Measurements from ENCODE around the gene TMEM191C.

Gene TMEM191C

DNA sequence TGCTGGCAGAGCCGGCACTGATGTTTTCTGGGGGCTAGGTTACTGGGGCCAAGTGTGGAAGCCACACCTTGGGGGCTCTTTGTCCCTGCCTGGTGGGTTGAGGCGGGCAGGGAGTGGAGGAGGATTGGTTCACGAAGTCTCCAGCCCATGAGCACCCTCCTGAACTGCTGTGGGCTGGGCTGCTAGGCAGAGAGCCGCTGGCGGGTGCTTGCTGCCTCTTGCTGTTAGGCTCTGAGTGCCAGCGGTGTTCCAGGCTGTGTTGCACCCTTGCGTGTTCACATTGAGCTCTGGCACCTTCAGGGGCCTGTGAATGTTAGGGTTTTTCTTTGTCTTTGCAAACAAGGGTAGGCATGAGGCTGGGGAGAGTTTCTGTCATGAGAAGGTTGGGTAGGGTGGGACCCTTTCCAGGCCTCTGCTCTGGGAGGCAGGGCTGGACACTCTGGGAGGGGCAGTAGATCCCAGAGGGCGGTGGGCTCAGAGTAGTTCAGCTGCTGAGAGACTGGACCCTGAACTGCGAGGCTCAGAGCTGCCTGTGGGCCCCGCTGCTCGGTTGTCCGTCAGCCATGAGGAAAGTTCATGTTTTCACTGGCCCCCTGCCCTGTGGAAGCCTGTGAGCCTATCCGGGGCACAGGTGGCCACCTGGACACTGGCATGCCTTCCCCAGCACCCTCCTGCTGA is 24.0 kb upstream of the TMEM191C start:
- H3K27me3 Mint-ChIP-seq: no peaks in the 10 kb centered on the region
- H3K9me3 Mint-ChIP-seq: no peaks in the 10 kb centered on the region
- H3K4me1 Mint-ChIP-seq (ENCODE audit: low read depth): no peaks in the 10 kb centered on the region
- H3K4me3 Mint-ChIP-seq: no peak overlapping the region
- peaks cover 38% of the 10 kb centered on the region for H3K36me3 Mint-ChIP-seq (ENCODE audit: low read depth)
- H3K27ac Mint-ChIP-seq: no peak overlapping the region
- DNase-seq: peak; percentile 20

- H3K4me1 Mint-ChIP-seq (ENCODE audit: low read depth): no peaks in the 10 kb centered on the region
- no peak overlapping the region for H3K27ac Mint-ChIP-seq
- peaks cover 39% of the 10 kb centered on the region for H3K36me3 Mint-ChIP-seq (ENCODE audit: low read depth)
- DNase-seq: peak; percentile 18
- H3K4me3 Mint-ChIP-seq: no peak overlapping the region
- H3K27me3 Mint-ChIP-seq: no peaks in the 10 kb centered on the region
- H3K9me3 Mint-ChIP-seq: no peaks in the 10 kb centered on the region
Measured at GRCh38 chr22:21443735-21444421, 23.3 kb upstream of the TMEM191C start.

GRCh38 chr22:21444701-21445436 is 22.3 kb upstream of the TMEM191C start:
- Mint-ChIP-seq H3K27ac (no peak overlapping the region), H3K9me3 (no peaks in the 10 kb centered on the region), H3K4me1 (ENCODE audit: low read depth) (no peaks in the 10 kb centered on the region), H3K27me3 (no peaks in the 10 kb centered on the region), H3K4me3 (no peak overlapping the region), H3K36me3 (ENCODE audit: low read depth) (peaks cover 42% of the 10 kb centered on the region)
- peak; percentile 21 for DNase-seq

- no peak for DNase-seq
- Mint-ChIP-seq H3K27me3 (no peaks in the 10 kb centered on the region), H3K36me3 (ENCODE audit: low read depth) (peaks cover 45% of the 10 kb centered on the region), H3K4me3 (no peak overlapping the region), H3K9me3 (no peaks in the 10 kb centered on the region), H3K27ac (no peak overlapping the region), H3K4me1 (ENCODE audit: low read depth) (no peaks in the 10 kb centered on the region)
Measured at GRCh38 chr22:21445437-21446127, 21.6 kb upstream of the TMEM191C start.

- no peaks in the 10 kb centered on the region for H3K9me3 Mint-ChIP-seq
- H3K4me1 Mint-ChIP-seq (ENCODE audit: low read depth): no peaks in the 10 kb centered on the region
- no peak overlapping the region for H3K4me3 Mint-ChIP-seq
- no peaks in the 10 kb centered on the region for H3K27me3 Mint-ChIP-seq
- DNase-seq: peak; percentile 25
- no peak overlapping the region for H3K27ac Mint-ChIP-seq
- peaks cover 45% of the 10 kb centered on the region for H3K36me3 Mint-ChIP-seq (ENCODE audit: low read depth)
Measured at GRCh38 chr22:21446128-21446826, 20.9 kb upstream of the TMEM191C start.

DNA sequence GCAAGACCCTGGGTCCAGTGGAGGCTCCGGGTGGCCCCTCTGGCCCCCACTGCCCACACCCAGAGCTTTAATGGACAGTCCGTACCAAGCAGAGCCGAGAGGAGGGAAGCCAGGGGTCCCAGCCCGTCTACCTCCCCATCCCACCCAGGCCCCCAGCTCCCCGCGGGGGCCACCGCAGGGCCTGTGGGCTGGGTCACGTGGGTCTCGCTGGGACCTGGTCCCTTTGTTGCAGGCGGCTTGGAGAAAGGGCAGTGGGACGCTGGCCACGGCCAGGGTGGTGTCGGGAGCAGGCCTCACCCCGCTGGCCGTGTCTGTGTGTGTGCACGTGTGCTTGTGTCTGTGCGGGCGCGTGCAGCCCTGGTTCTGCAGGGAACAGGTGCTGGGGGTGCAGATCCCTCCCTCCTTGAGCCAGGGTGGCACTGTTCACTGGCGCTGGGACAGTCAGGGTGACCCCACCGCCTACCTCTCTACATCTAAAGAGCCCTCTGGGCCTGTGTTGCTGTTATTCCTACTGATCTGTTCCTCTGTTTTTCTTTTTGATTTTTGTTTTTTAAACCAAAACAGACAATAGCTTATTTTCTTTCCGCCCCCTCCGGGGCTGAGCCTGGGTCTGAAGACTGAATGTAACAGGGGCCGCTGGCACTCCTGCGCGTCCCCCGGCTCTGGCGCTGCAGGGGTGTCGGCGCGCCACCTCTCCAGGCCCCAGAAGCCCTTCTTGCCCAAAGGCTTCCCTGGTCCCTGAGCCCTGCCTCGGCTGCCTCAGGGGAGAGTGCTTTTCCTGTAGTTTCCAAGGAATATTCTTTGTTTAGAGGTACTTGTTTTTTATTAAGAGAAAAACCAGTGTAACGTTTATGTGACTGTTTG is 20.1 kb upstream of the TMEM191C start:
- H3K4me3 Mint-ChIP-seq: no peak overlapping the region
- H3K36me3 Mint-ChIP-seq (ENCODE audit: low read depth): peaks cover 45% of the 10 kb centered on the region
- no peaks in the 10 kb centered on the region for H3K9me3 Mint-ChIP-seq
- DNase-seq: peak; percentile 8
- no peaks in the 10 kb centered on the region for H3K4me1 Mint-ChIP-seq (ENCODE audit: low read depth)
- no peaks in the 10 kb centered on the region for H3K27me3 Mint-ChIP-seq
- H3K27ac Mint-ChIP-seq: no peak overlapping the region

DNA sequence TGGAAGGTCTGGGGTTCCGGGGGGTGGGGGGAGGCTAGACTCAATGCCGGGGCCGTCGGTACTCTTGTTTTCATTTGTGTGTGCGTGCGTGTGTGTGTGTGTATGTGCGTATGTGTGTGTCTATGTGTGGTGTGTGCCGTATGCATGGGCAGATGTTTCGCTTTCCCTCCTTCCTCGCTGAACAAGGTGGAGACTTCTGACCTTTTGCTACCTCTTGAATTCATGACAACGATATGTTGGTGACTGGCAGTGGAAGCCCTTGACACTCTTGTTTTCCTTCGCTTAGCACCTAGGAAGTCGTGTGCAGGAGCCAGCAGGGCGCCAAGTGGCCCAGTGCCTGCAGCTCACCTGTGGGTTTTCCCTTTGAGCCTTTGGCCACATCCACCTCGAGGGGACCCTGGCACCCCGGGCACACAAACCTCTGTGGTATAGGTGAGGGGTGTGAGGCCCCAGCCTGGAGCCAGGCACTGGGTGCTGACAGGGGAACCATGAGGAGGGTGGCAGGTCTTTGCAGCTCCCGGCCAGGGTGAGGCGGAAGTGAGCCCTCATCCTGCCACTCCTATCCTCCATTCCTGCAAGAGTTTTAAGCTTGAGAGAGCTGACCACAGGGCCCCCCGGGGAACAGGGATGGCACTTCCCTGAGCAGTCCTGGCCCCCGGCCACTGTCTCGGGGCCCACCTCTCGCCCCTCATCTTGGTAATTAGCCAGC is 19.3 kb upstream of the TMEM191C start:
- H3K36me3 Mint-ChIP-seq (ENCODE audit: low read depth): peaks cover 45% of the 10 kb centered on the region

DNA sequence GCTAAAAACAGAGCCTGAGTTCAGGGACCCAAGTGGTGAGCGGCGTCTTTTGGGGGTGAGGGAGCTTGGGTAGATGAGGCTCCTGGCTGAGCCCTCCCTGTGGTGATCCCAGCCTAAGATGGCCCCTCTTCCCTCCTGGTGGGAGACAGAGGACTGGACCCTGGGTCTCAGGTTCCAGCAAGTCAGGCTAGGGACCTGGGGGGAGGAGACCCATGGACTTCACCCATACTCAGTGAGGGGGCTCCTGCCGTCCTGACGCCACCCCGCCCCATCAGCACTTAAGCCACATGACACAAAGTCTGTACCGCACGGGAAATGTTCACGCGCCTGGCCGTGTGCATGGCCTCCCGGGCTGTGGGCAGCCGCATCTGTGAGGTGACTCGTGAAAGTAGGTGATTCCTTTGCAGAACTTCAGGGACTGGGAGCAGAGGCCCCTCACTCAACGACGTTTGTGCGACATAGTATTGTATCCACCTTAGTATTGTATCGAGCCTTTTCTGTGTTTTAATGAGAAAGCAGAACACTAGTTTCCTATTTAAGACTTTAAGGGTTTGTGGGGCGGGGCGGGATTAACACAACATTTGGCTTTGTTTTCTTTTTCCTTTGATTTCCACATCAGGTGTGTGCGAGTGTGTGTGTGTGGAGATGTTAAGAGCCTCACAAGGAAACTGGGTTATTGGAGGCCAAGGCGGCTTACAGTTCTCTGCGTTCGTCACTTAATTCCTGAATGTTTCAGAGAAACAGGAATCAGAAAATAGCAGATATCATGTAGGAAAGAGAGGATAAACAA is 18.4 kb upstream of the TMEM191C start:
- Mint-ChIP-seq H3K9me3 (no peaks in the 10 kb centered on the region), H3K4me3 (no peak overlapping the region), H3K36me3 (ENCODE audit: low read depth) (peaks cover 41% of the 10 kb centered on the region), H3K27me3 (no peaks in the 10 kb centered on the region), H3K27ac (no peak overlapping the region), H3K4me1 (ENCODE audit: low read depth) (no peaks in the 10 kb centered on the region)
- peak; percentile 14 for DNase-seq

More for the DNA sequence above, 19.3 kb upstream of the TMEM191C start:
- peak; percentile 29 for DNase-seq
- H3K27me3 Mint-ChIP-seq: no peaks in the 10 kb centered on the region
- no peak overlapping the region for H3K4me3 Mint-ChIP-seq
- no peaks in the 10 kb centered on the region for H3K9me3 Mint-ChIP-seq
- H3K27ac Mint-ChIP-seq: no peak overlapping the region
- no peaks in the 10 kb centered on the region for H3K4me1 Mint-ChIP-seq (ENCODE audit: low read depth)

GRCh38 chr22:21449531-21450319 is 17.5 kb upstream of the TMEM191C start:
- H3K27ac Mint-ChIP-seq: no peak overlapping the region
- H3K27me3 Mint-ChIP-seq: no peaks in the 10 kb centered on the region
- peak; percentile 20 for DNase-seq
- H3K4me1 Mint-ChIP-seq (ENCODE audit: low read depth): no peaks in the 10 kb centered on the region
- H3K9me3 Mint-ChIP-seq: no peaks in the 10 kb centered on the region
- H3K4me3 Mint-ChIP-seq: no peak overlapping the region
- peaks cover 35% of the 10 kb centered on the region for H3K36me3 Mint-ChIP-seq (ENCODE audit: low read depth)

- DNase-seq: peak; percentile 12
- H3K4me3 Mint-ChIP-seq: no peak overlapping the region
- H3K9me3 Mint-ChIP-seq: no peaks in the 10 kb centered on the region
- H3K36me3 Mint-ChIP-seq (ENCODE audit: low read depth): peaks cover 31% of the 10 kb centered on the region
- H3K27ac Mint-ChIP-seq: no peak overlapping the region
- no peaks in the 10 kb centered on the region for H3K27me3 Mint-ChIP-seq
- no peaks in the 10 kb centered on the region for H3K4me1 Mint-ChIP-seq (ENCODE audit: low read depth)
Measured at GRCh38 chr22:21450320-21450831, 16.8 kb upstream of the TMEM191C start.

GRCh38 chr22:21450858-21451353 is 16.3 kb upstream of the TMEM191C start:
- H3K27ac Mint-ChIP-seq: no peak overlapping the region
- H3K9me3 Mint-ChIP-seq: no peaks in the 10 kb centered on the region
- no peak for DNase-seq
- no peaks in the 10 kb centered on the region for H3K27me3 Mint-ChIP-seq
- H3K4me3 Mint-ChIP-seq: no peak overlapping the region
- no peaks in the 10 kb centered on the region for H3K4me1 Mint-ChIP-seq (ENCODE audit: low read depth)
- H3K36me3 Mint-ChIP-seq (ENCODE audit: low read depth): peaks cover 28% of the 10 kb centered on the region

Data from activated T-cell treated with anti-CD3 and anti-CD28 coated beads, Interleukin-2, amount 50 U/mL, for 24 hours (primary cell).